ENCODE measurements around the gene BRD4. TPM values are rescaled to one million over a fixed set of nuclear protein-coding genes. Genes with fewer than 3 reads are reported as not detected.

Gene BRD4
- total RNA-seq, 1 donor from 2014 or later: 9.4 TPM

- Histone ChIP-seq H3K36me3 (ENCODE audit: control insufficient read depth in 3 of 3, insufficient read depth in 3 of 3, low read length in 3 of 3) (peaks cover 0 to 3% (median 0%) of the 10 kb centered on the region in 3 donors), H3K4me3 (ENCODE audit: low read length in 3 of 3) (no peak overlapping the region), H3K27me3 (ENCODE audit: control insufficient read depth in 3 of 3, insufficient read depth in 3 of 3, low read length in 3 of 3) (peaks cover 17 to 31% (median 30%) of the 10 kb centered on the region in 3 donors), H3K27ac (ENCODE audit: low read depth, low read length) (peak overlapping the region; percentile 19), H3K4me1 (ENCODE audit: control insufficient read depth in 3 of 3, insufficient read depth in 3 of 3, low read length in 3 of 3) (peaks cover 4 to 15% (median 7%) of the 10 kb centered on the region in 3 donors), H3K9me3 (ENCODE audit: control insufficient read depth in 3 of 3, low read length in 3 of 3) (no peaks in the 10 kb centered on the region), H3K9ac (ENCODE audit: low read depth in 1 of 3, low read length in 3 of 3) (peak overlapping the region in 1 of 3 donors; percentile 33)
Observed at GRCh38 chr19:15191982-15192381, 140.4 kb downstream of the BRD4 start.

GRCh38 chr19:15191514-15191913 is 140.8 kb downstream of the BRD4 start:
- Histone ChIP-seq H3K36me3 (ENCODE audit: control insufficient read depth in 3 of 3, insufficient read depth in 3 of 3, low read length in 3 of 3) (peaks cover 0 to 5% (median 2%) of the 10 kb centered on the region in 3 donors), H3K27ac (ENCODE audit: low read depth, low read length) (no peak overlapping the region), H3K27me3 (ENCODE audit: control insufficient read depth in 3 of 3, insufficient read depth in 3 of 3, low read length in 3 of 3) (peaks cover 12 to 26% (median 26%) of the 10 kb centered on the region in 3 donors), H3K4me3 (ENCODE audit: low read length in 3 of 3) (no peak overlapping the region), H3K9me3 (ENCODE audit: control insufficient read depth in 3 of 3, low read length in 3 of 3) (no peaks in the 10 kb centered on the region), H3K9ac (ENCODE audit: low read depth in 1 of 3, low read length in 3 of 3) (no peak overlapping the region), H3K4me1 (ENCODE audit: control insufficient read depth in 3 of 3, insufficient read depth in 3 of 3, low read length in 3 of 3) (peaks cover 4 to 15% (median 7%) of the 10 kb centered on the region in 3 donors)

- Histone ChIP-seq H3K9ac (ENCODE audit: low read depth in 1 of 3, low read length in 3 of 3) (no peak overlapping the region), H3K9me3 (ENCODE audit: control insufficient read depth in 3 of 3, low read length in 3 of 3) (no peaks in the 10 kb centered on the region), H3K36me3 (ENCODE audit: control insufficient read depth in 3 of 3, insufficient read depth in 3 of 3, low read length in 3 of 3) (peaks cover 4 to 9% (median 7%) of the 10 kb centered on the region in 3 donors), H3K4me1 (ENCODE audit: control insufficient read depth in 3 of 3, insufficient read depth in 3 of 3, low read length in 3 of 3) (peaks cover 0 to 12% (median 7%) of the 10 kb centered on the region in 3 donors), H3K4me3 (ENCODE audit: low read length in 3 of 3) (no peak overlapping the region), H3K27me3 (ENCODE audit: control insufficient read depth in 3 of 3, insufficient read depth in 3 of 3, low read length in 3 of 3) (peaks cover 0 to 13% (median 11%) of the 10 kb centered on the region in 3 donors), H3K27ac (ENCODE audit: low read depth, low read length) (no peak overlapping the region)
Observed at GRCh38 chr19:15188851-15189250, 143.5 kb downstream of the BRD4 start.

- H3K27me3 ChIP-seq (ENCODE audit: control insufficient read depth in 3 of 3, insufficient read depth in 3 of 3, low read length in 3 of 3): peaks cover 0 to 11% (median 9%) of the 10 kb centered on the region in 3 donors
- H3K9ac ChIP-seq (ENCODE audit: low read depth in 1 of 3, low read length in 3 of 3): no peak overlapping the region
- peaks cover 0 to 9% (median 7%) of the 10 kb centered on the region in 3 donors for H3K4me1 ChIP-seq (ENCODE audit: control insufficient read depth in 3 of 3, insufficient read depth in 3 of 3, low read length in 3 of 3)
- peaks cover 4 to 9% (median 7%) of the 10 kb centered on the region in 3 donors for H3K36me3 ChIP-seq (ENCODE audit: control insufficient read depth in 3 of 3, insufficient read depth in 3 of 3, low read length in 3 of 3)
- no peaks in the 10 kb centered on the region for H3K9me3 ChIP-seq (ENCODE audit: control insufficient read depth in 3 of 3, low read length in 3 of 3)
- H3K27ac ChIP-seq (ENCODE audit: low read depth, low read length): no peak overlapping the region
- H3K4me3 ChIP-seq (ENCODE audit: low read length in 3 of 3): no peak overlapping the region
Observed at GRCh38 chr19:15187026-15188007, 145.0 kb downstream of the BRD4 start.

Small RNA genes within 50 kb of the gene (small RNA-seq; reads per million reads assigned to genes)
- not detected for gene AC005776.1

Other genes with a start within 250 kb of the BRD4 start
- gene SYDE1, start 225.1 kb downstream of the BRD4 start, total RNA-seq: 7.3 TPM
- 77.8 TPM for gene NOTCH3, start 131.5 kb downstream of the BRD4 start, total RNA-seq
- not detected for gene EPHX3, start 100.1 kb downstream of the BRD4 start, total RNA-seq
- 13.6 TPM for gene AKAP8, start 47.2 kb upstream of the BRD4 start, total RNA-seq
- gene AKAP8L, start 86.4 kb upstream of the BRD4 start, total RNA-seq: 39.1 TPM
- 3.7 TPM for gene WIZ, start 117.4 kb upstream of the BRD4 start, total RNA-seq
- gene RASAL3, start 132.0 kb upstream of the BRD4 start, total RNA-seq: 0.52 TPM
- not detected for gene PGLYRP2, start 147.0 kb upstream of the BRD4 start, total RNA-seq
- gene CYP4F22, start 176.0 kb upstream of the BRD4 start, total RNA-seq: not detected